ENCODE results near the gene KIF5A. TPM values are rescaled to one million over a fixed set of nuclear protein-coding genes. Genes with fewer than 3 reads are reported as not detected.
A peak's percentile ranks its signal among the peaks of the same experiment; 100 is the strongest.

KIF5A gene
- total and polyA plus RNA-seq, 2 of the 13 experiments (the other 11 are each of a cell fraction or from before 2014, with no cell fraction given) = 1.6 to 11.9 TPM

GRCh38 chr12:57590864-57591781, 41.3 kb downstream of the KIF5A start, which contains the start of gene PIP4K2C (continued):
- TF ChIP-seq ZNF12 (CRISPR knock-in tag; IDR thresholded peaks at IDR 0.05) (peak; percentile 38; the same call in 1 of the 2 replicates), ZNF597 (CRISPR knock-in tag; IDR thresholded peaks at IDR 0.05) (no peak), SMAD3 (CRISPR knock-in tag; IDR thresholded peaks at IDR 0.05) (no peak), MTF2 (CRISPR knock-in tag; IDR thresholded peaks at IDR 0.05; ENCODE audit: borderline replicate concordance) (0 out of 2 replicates have a peak, but pooled peaks have one; percentile 49), ASH2L (IDR thresholded peaks at IDR 0.05; ENCODE audit: insufficient read length, low read depth, low read length) (peak; percentile 46), ZNF83 (CRISPR knock-in tag; IDR thresholded peaks at IDR 0.05; ENCODE audit: borderline replicate concordance) (no peak), GLI4 (CRISPR knock-in tag; IDR thresholded peaks at IDR 0.05; ENCODE audit: borderline replicate concordance) (0 out of 2 replicates have a peak, but pooled peaks have one; percentile 49), CHD2 (IDR thresholded peaks at IDR 0.05; ENCODE audit: low read depth, low read length) (no peak), TEAD2 (CRISPR knock-in tag; IDR thresholded peaks at IDR 0.05) (no peak), ZNF33B (CRISPR knock-in tag; IDR thresholded peaks at IDR 0.05) (0 out of 2 replicates have a peak, but pooled peaks have one; percentile 13), CBFB (CRISPR knock-in tag; IDR thresholded peaks at IDR 0.05) (no peak), THRA (CRISPR knock-in tag; IDR thresholded peaks at IDR 0.05; ENCODE audit: borderline replicate concordance) (no peak; the same call in 1 of the 2 replicates), ZIK1 (CRISPR knock-in tag; IDR thresholded peaks at IDR 0.05; ENCODE audit: borderline replicate concordance, low read depth) (no peak), ZNF614 (CRISPR knock-in tag; IDR thresholded peaks at IDR 0.05; ENCODE audit: borderline replicate concordance) (no peak), NR2C2 (CRISPR knock-in tag; IDR thresholded peaks at IDR 0.05; ENCODE audit: borderline replicate concordance) (0 out of 2 replicates have a peak, but pooled peaks have one; percentile 51), GZF1 (CRISPR knock-in tag; IDR thresholded peaks at IDR 0.05) (no peak), CEBPB (IDR thresholded peaks at IDR 0.05; ENCODE audit: borderline replicate concordance, low read depth, low read length) (no peak), ZNF343 (CRISPR knock-in tag; IDR thresholded peaks at IDR 0.05) (no peak; the same call in 1 of the 2 replicates), KLF9 (CRISPR knock-in tag; IDR thresholded peaks at IDR 0.05; ENCODE audit: low read depth) (no peak), HOXA7 (CRISPR knock-in tag; IDR thresholded peaks at IDR 0.05) (no peak), BCLAF1 (IDR thresholded peaks at IDR 0.05) (no peak), MBD4 (IDR thresholded peaks at IDR 0.05; ENCODE audit: borderline replicate concordance, low read length) (no peak), PHF5A (CRISPR knock-in tag; IDR thresholded peaks at IDR 0.05; ENCODE audit: low read depth, unreplicated experiment) (no peak), BRD4 (CRISPR knock-in tag; IDR thresholded peaks at IDR 0.05) (no peak), ZNF468 (CRISPR knock-in tag; IDR thresholded peaks at IDR 0.05) (no peak), ZC3H4 (CRISPR knock-in tag; IDR thresholded peaks at IDR 0.05; ENCODE audit: borderline replicate concordance) (no peak)
